Measurements from ENCODE around the gene OBSCN.
"Not testable (repeated sequence)": the region's sequence is repeated elsewhere in the genome, so short reads cannot be mapped to it uniquely, and the experiment has no call there.

OBSCN gene

DNA sequence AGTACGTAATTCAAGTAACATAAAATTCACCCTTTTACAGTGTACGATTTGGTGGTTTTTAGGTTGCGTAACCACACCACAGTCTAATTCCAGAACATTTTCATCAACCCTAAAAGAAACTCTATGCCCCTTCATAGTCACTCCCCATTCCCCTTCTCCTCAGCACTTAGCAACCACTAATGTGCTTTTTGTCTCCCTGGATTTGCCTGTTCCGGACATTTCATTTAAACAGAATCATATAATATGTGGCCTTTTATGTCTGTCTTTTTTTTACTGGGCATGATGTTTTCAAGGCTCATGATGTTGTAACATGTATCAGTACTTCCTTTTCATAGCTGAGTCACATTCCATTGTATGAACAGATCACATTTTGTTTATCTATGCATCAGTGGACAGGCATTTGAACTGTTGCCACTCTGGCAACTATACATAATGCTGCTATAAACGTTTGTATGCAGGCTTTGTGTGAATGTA, 20.8 kb downstream of the OBSCN start:
- no peak for DNase-seq

DNA sequence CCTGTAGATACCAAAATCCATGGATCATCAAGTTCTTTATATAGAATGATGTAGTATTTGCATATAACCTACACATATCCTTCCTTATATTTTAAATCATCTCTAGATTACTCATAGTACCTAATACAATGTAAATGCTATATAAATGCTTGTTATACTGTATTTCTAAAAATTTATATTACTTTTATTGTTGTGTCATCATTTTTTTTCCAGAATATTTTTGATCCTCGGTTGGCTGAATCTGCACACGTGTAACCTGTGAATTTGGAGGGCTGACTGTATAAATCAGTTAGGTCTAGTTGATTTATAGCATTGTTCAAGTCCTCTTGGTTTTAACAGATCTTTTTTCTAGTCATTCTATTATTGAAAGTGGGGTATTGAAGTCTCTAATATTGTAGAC, 23.3 kb downstream of the OBSCN start:
- DNase-seq = no peak

DNA sequence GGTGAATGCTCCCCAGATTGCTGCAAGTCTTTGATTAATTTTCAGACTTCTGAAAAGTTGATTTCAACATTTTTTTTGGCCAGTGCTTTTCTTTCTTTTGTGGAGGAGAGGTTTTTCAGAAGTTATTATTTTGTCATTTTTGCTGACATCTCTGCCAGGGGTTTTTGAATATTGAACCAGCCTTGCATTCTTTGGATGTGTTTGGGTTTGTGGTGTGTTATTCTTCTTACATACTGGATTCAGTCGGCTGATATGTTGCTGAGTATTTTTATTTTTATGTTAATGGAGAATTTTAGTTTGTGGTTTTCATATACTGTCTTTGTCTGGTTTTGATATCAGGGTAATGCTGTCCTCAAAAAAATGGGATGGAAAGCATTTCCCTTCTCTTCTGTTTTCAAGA, 25.3 kb downstream of the OBSCN start:
- DNase-seq = no peak

DNA sequence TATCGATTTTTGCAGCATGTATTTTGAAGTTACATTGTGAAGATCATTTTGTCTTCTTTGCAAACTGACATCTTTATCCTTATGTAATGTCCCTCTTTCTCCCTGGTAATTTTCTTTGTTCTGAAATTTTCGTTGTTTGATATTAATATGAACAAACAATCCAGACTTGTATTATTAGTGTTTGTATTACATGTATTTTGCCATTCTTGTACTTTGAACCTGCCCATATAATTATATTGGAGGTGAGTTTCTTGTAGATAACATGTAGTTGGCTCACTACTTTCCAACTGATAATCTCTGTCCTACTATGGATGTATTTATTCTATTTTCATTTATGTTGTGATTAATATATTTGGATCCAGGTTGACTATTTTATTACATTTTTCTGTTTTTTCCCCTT, 27.1 kb downstream of the OBSCN start:
- no peak for DNase-seq

DNA sequence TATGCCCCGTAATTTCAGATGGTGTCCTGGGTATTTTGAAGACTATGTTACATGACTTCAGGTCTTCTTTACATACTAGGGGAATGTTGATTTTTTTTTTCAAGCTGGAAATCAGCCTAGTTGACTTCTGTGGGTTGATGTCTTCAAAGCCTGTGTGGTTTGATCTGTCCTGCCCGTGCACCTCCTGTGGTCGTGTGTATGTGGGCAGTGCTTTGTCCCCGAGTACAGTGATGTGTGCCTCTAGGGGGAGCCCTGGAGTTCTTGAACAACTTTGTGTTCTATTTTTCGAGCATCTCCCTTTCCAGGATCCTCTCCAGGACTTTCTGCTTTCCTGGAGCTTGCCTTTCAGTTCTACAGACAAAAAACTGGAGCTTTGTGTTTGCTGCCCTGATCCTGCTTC, 28.9 kb downstream of the OBSCN start:
- DNase-seq = no peak

DNA sequence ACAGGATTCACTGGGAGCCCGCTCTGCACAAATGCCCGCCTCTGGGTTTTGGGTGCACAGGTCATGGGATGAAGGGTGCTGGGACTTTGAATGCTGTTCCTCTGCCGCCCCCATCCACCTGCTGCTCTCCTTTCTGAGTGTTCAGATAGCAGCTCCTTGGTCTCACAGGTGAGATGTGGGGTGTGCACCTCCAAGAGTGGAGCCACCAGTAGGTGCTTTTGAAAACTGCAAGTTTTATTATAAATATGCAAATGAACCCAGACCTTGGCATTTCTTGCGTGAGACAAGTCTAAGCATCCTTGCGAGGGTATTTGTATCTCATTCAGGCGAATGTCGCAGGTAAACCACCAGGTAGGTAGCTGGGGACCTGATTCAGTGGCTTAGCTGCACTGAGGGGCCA, 30.2 kb downstream of the OBSCN start:
- no peak for DNase-seq

DNA sequence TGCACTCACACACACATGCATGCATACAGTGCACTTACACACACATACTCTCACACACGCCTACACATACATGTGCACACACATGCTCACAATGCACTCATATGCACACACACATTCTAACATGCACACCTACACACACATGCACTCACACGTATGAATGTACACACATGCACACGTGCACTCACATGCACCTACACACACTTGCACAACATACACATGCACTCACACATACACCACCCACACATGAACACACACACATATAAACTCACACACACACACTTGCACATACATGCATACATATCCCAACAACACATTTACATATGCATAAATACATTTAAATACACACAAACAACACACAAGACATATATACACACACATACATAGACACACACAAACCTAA, 30.6 kb downstream of the OBSCN start:
- DNase-seq = no peak

DNA sequence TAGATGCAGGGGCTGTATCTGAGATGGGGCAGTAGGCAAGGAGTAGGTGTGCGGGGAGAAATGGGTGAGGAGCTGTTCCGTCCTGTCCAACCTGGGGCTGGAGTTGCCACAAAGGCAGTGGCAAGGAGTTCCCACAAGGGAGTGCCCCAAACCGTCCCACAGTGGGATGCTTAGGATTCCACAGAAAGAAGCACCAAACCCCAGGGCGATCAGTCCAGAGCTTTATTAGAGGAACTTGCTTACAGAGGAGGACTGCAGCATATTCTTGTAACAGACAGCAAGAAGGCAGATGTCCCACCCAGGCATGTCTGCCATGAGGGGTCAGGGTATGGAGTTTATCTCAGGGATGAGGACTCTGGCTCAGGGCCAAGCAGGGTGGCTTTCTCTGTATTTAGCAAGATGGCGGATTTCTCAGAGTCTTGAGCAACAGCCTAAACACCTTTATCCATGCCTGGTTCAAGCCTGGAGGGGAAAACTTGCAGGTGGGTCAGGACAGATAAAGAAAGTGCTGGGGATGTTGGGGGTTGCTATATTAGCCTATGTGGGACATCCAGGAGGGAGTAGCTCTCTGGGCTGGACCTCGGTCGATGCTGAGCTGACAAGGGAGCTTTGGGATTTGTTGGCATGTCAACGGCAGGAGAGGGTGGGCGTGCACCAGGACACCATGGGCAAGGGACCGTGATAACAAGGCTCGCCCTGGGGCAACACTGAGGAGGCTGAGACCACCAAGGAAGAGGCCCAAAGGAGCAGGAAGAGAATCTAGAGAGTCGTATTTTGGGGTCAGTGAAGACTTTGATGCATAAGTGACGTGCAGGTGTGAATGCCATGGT, 32.8 kb downstream of the OBSCN start:
- DNase-seq = no peak

DNA sequence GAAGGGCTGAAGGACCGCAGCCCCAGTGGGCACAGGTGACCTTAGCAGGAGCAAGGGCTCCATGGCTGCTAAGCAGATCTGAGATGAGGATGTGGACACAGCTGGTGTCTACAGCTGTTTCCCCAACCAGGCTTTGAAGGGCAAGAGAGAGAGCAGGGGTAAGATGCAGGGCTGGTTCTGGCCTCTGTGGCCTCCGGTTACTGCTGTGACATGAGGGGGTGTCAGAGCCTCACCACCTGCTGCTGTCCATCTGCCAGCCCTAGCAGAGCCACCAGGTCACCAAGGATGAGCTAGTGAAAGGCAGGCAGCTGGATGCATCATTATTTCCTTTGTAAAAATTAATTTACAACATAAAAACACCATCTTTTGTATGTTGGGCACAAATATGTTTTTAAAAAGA, 33.4 kb downstream of the OBSCN start:
- no peak for DNase-seq

DNA sequence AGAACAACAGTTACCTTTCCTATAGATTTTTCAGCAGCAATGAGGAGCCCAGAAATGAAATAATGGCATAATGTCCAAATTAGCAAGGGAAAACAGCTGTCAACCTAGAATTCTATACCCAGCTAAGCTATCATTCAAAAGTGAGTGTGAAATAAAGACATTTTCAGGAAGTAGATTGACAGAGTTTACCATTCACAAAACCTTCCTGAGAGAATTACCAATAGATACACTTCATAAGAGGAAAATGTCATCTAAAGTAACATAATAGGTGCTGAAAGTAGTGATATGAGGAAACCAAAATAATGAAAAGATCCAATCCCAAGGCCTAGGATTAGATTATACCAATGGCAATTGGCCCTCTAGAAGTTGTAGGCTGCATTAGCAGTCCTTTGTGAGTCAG, 34.6 kb downstream of the OBSCN start:
- no peak for DNase-seq

DNA sequence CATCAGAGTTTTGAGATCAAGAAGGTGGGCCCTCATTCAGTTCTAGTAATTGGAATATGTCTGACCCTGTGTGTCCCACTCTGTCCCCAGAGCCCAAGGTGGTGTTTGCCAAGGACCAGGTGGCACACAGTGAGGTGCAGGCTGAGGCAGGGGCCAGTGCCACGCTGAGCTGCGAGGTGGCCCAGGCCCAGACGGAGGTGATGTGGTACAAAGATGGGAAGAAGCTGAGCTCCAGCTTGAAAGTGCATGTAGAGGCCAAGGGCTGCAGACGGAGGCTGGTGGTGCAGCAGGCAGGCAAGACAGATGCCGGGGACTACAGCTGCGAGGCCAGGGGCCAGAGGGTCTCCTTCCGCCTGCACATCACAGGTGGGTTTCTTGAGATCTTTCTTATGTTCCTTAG, 35.2 kb downstream of the OBSCN start:
- no peak for DNase-seq

DNA sequence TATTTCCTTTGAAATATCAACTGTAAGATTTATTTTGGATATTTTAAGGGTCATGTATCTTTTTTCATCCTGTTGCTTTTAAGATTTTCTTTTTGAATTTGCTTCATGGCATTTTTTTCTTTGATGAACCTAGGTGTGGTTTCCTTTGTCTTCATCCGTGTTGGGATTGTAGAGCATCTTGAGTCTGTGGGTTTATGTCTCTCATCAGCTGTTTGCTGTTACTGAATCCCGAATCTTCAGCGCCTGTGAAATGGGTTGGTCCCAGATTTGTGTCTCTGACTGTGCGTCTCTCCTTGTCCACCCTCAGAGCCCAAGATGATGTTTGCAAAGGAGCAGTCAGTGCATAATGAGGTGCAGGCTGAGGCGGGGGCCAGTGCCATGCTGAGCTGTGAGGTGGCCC, 36.1 kb downstream of the OBSCN start:
- DNase-seq = not testable (repeated sequence)

DNA sequence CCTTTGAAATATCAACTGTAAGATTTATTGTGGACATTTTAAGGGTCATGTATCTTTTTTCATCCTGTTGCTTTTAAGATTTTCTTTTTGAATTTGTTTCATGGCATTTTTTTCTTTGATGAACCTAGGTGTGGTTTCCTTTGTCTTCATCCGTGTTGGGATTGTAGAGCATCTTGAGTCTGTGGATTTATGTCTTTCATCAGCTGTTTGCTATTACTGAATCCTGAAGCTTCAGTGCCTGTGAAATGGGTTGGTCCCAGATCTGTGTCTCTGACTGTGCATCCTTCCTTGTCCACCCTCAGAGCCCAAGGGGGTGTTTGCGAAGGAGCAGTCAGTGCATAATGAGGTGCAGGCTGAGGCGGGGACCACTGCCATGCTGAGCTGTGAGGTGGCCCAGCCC, 37.3 kb downstream of the OBSCN start:
- DNase-seq = no peak

DNA sequence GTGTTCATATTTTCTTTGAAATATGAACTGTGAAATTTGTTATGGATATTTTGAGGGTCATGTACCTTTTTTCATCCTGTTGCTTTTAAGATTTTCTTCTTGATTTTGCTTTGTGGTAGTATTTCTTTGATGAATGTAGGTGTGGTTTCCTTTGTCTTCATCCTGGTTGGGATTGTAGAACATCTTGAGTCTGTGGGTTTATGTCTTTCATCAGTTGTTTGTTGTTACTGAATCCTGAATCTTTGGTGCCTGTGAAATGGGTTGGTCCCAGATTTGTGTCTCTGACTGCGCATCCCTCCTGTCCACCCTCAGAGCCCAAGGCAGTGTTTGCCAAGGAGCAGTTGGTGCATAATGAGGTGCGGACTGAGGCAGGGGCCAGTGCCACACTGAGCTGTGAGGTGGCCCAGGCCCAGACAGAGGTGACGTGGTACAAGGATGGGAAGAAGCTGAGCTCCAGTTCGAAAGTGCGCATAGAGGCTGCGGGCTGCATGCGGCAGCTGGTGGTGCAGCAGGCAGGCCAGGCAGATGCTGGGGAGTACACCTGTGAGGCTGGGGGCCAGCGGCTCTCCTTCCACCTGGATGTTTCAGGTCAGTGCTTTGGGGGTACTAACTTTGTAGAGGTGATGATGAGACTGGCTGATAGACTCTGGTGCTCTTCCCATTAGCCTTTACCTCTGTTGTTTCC, 38.5 kb downstream of the OBSCN start:
- DNase-seq = no peak

DNA sequence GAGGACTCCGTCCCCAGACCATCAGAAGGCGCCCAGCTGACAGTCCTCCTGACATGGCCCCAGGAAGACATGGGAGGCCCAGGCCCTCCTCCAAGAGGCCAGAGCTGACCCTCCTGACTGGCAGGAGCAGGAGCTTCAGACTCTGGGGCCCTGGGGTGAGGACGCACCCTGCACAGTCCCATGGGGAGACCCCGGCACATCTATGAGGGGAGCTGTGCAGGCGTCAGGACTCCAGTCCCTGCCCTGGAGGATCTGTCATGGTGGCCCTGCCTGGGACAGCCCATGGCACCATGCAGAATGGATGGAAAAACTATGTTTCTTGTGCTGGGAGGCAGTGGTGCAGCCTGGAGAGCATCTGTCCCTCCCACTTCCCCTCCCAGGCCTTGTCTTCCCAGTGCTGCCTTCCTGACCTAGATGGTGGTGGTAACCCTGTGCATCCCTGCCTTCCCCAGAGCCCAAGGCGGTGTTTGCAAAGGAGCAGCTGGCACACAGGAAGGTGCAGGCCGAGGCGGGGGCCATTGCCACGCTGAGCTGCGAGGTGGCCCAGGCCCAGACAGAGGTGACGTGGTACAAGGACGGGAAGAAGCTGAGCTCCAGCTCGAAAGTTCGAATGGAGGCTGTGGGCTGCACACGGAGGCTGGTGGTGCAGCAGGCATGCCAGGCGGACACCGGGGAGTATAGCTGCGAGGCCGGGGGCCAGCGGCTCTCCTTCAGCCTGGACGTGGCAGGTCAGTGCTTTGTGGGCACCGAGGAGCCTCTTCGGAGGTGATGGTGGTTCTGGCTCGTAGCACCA, 41.9 kb downstream of the OBSCN start:
- DNase-seq = no peak

DNA sequence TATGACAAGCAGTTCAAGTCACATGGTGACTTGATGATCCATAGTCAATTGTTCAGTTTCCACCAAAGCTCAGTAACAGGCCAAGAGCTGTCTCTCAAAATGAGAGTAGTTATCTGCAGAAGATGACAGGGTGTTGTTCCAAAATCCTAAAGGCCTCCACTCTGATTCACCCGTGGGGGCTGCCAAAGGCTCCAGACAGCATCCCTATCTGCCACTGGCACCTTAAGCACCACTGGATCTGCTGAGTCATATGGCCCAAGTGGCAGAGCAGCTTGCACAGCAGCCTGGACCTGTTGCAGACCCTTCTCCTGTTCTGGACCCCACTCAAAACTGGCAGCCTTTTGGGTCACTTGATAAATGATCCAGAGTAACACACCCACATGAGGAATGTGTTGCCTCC, 44.6 kb downstream of the OBSCN start:
- DNase-seq = not testable (repeated sequence)

DNA sequence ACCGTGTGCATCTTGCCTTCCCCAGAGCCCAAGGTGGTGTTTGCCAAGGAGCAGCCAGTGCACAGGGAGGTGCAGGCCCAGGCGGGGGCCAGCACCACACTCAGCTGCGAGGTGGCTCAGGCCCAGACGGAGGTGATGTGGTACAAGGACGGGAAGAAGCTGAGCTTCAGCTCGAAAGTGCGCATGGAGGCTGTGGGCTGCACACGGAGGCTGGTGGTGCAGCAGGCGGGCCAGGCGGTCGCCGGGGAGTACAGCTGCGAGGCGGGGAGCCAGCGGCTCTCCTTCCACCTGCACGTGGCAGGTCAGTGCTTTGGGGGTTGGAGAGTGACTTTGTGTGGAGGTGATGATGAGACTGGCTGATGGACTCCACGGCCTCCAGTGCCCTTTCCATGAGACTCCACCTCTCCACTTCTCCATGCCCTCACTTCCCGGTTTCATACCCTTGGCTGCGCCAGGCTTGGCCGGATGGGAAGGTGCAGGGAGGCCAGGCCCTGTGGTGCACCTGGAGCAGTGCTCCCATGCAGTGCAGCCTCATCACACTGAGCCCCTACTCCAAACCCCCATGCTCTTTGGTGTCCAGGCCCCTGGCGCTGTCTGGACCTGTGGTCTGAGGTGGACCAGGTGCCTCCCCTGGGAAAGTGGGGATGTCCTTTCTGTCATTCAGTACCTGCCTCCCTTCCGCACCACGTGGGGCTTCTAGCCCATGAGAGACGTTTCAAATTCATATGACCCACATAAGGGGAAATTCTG, 49.0 kb downstream of the OBSCN start:
- no peak for DNase-seq

DNA sequence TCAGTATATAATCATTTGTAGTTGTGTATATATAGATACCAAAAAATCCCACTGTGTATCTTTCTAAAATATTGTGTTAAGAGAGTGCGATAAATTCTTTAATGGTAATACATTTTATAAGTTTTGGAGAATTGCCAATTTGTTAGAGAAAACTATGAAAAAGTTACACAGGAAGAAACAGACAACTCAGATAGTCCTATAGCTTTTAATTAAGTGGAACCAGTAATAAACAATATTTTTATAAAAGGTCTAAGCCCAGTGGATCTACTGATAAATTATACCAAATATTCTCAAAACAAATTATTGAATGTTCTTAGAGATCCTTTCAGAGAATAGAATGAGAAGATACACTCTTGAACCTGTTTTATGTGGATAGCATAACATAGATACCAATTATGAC, 50.6 kb downstream of the OBSCN start:
- DNase-seq = no peak

DNA sequence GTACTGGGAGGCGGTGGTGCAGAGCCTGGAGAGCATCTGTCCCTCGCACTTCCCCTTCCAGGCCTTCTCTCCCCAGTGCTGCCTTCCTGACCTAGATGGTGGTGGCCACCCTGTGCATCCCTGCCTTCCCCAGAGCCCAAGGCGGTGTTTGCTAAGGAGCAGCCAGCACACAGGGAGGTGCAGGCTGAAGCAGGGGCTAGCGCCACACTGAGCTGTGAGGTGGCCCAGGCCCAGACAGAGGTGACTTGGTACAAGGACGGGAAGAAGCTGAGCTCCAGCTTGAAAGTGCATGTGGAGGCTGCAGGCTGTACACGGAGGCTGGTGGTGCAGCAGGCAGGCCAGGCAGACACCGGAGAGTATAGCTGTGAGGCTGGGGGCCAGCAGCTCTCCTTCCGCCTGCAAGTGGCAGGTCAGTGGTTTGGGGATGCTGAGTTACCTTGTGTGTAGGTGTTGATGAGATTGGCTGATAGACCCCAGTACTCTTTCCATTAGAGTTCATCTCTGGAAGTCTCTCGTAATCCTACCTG, 51.6 kb downstream of the OBSCN start:
- DNase-seq = no peak

DNA sequence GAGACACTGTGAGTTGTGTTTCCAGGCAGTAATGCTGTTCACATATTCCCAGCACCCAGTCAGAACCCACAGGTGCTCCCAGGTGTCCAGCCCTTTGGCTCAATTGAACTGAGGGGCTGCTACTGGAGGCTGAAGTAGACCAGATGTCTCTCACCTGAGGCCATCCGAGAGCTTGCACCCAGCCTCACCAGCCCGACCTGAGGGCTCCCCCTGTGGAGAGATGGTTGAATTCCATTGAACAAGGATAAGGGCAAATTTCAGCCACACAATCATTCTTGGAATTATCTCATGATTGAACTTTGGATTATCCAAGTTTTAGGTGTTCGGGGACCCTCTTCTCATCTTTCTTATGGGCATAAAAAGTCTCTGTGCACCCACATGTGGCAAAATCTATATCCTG, 52.1 kb downstream of the OBSCN start:
- DNase-seq = no peak

DNA sequence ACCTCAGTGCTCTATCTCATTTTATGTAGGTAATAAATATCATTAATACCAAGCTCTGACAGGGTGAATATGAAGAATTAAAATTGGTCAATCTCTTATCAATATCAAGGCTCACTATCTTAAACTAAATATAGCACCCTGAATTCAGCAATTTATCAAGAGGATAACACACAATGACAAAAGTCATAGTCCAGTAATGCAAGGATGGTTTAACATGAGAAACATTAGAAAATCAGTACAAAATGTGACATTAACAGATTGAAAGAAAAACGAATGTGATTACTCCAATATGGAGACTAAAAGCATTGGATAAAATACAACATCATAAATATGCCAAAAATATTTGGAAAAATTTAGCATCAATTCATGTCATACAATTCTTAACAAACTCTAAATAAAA, 53.9 kb downstream of the OBSCN start:
- no peak for DNase-seq

DNA sequence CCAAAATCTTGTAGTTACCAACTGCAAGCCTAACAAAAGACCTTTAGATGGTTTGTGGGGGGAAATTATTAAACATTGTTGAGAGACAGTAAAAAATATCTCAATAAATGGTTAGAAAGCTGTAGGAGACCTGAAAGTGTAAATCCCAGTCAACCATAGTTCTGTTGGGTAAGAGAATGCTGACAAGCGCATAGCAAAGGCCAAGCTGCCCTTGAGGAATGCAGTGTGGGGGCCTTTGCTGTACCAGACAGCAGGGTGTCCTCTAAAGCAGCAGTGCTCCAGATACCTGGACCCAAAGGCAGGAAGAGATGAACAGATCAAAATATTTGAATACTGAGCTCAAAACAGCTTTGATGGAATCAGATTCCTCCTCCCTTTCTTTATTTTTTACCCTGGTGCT, 54.6 kb downstream of the OBSCN start:
- no peak for DNase-seq

DNA sequence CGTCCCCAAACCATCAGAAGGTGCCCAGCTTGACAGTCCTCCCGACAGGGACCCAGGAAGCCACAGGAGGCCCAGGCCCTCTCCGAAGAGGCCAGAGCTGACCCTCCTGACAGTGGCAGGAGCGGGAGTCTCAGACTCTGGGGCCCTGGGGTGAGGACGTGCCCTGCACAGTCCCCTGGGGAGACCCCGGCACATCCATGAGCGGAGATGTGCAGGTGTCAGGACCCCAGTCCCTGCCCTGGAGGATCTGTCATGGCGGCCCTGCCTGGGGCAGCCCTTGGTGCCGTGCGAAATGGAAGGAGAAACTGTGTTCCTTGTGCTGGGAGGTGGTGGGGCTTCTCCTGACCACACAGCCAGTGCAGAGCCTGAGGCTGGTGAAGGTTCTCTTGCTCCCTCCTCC, 55.8 kb downstream of the OBSCN start:
- DNase-seq = no peak
